HPDE6-E6E7 (cell line): Measurements from ENCODE around the gene NHLRC2.

Experiments
- DNase-seq: peaks from one replicate; pipeline ENCODE4 v3.0.0; 2011; ENCODE audit warnings: missing footprints; ENCODE audit errors: extremely low spot score

The NHLRC2 gene

DNA sequence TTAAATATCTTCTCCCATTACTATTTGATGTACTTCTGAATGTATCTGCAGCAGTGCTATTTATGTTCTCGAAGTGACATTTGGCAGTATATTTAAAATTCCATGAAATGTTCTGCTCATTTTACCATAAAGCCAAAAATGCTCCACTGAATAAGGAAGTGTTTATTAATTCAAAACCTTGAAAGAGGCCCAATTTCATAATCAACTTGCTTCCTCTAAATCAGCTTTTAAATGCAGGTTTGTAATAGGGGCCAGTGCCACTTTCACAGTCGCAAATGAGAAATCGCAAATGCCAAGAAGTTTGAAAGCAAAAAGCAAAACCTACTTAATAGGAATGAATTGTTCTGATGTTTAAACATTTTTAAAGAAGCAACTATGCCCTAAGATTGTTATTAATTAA lies 11.4 kb downstream of the NHLRC2 start:
- DNase-seq, result no peak

DNA sequence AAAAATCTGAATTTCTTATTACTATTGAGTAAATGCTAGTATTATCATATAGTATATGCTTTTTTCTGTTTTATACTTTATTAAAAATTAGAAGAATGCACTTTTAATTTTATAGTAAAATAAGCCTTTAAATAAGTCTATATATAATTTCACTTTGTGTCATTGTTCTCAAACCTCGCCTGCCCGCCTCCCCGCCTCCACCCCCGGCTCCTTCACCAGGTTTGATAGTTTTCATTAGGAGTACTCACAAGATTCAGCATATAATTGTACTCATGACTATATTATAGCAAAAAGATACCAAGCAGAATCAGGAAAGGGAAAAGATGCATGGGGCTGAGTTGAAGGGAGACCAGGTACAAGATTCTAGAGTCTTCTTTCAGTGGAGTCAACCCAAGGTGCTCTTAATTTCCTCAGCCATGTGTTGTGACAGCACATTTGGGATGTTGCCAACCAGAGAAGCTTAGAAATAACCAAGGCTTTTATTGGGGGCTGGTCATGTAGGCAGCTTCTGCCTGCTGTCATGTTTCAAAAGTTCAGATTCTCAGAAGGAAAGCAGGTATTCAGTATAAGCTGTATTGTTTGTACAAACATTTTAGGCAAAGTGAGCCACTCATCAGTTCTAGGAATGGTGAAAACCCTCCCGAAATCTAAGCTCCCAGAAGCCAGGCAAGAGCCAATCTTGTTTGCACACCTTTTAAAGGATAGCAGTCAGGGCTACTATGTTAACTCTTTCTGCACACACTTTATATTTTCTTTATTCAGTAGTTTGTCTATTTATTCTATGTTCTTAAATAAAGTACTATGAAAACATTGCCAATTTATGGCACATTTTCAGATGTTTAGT lies 12.3 kb downstream of the NHLRC2 start:
- no peak for DNase-seq

DNA sequence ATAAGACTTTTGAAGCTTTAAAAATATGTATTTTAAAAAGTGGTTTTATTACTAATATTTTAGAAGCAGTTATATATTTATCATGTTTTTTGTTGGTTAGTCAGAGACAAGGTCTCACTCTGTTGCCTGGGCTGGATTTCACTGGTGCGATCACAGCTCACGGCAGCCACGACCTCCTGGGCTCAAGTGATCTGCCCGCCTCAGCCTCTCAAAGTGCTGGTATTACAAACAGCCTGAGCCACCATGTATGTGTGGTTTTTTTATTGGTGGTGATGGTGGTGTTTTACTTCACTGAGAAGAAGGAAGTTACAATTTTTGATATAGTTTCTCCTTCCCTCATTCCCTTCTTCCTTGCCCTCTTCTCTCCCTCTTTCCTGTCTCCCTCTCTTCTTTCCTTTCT lies 13.4 kb downstream of the NHLRC2 start:
- no peak for DNase-seq

DNA sequence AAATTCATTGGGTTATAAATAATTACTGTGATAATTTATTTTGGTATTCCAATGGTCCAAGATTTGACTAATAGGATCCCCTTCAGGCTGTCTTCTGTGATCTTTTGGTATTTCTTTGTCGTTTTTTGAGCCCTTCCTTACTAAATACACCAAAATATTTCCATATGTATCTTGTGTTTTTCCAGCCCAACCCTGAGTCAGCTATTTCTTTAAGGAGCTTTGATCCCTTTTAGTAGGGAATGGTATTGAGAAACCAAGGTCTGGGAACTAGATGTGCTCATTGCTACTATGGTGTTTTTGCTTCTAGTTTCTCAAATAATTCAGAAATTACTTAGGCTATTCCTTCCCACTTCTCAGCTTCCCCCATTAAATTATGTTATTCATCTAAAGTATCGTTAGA lies 15.3 kb downstream of the NHLRC2 start:
- no peak for DNase-seq

DNA sequence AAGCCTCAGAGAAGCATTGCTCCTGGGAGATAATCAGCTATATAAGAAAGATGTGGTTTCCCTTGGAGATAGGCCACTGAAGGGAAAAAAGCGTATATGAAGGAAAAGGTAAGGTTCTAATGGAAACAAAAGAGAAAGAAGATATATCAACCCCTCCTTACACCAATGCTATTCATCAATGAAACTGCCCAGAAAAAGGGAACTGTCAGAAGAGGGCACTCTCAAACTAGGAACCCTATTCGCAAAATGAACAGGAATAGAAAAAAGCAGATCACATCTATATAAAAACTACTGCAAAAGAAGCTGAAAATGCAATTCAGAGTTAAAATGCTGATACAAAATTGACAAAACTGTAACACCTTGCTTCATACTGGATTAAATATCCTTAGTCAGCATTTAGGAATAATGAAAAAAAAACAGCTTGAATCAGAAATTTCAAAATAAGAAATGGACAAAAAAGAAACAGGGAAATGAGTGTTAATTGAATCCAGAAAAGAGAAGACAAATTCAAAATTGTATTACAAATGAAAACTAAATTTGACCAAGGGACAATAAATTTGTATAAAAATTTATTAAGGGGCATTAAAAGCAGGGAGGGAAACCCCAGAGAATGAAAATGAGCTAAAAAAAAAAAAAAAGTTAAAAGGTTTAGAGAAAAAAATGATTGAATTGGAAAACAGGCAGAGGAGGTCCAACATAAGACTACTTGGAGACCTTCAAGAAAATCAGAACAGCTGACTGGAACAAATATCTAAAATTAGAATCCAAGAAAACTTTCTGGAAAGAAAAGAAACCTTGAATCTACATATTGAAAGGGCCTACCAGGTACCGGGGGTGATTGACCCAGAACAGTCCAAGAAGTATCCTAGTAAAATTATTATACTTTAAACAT lies 17.9 kb downstream of the NHLRC2 start:
- no peak for DNase-seq

DNA sequence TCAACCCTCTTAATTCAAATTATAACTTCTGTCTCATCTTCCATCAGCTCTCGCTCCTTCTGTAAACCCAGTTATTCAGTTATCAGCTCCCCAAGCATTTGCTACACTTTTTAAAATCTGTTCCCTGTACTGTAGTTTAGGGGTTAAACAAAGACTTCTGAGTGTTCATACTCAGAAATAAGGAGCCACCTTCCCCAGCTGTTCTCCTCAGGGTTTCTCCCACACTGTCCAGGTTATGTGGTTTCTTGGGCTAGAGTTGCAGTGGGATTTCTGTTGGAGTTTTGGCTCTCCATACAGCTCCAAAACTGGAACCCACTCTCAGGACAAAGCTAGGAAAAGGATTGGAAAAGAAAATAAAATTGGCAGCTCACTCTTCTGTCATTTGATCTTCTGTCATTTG lies 20.8 kb downstream of the NHLRC2 start:
- DNase-seq, result no peak

DNA sequence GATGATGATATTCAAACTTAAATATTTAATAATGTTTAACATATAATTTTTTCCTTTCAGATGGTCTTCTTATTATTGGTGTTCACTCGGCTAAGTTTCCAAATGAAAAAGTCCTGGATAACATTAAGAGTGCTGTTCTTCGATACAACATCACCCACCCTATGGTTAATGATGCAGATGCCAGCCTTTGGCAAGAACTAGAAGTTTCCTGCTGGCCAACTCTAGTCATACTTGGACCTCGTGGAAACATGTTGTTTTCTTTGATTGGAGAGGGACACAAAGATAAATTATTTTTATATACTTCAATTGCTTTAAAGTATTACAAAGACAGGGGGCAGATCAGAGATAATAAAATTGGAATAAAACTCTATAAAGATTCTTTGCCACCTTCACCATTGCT lies 22.0 kb downstream of the NHLRC2 start:
- DNase-seq, result no peak

DNA sequence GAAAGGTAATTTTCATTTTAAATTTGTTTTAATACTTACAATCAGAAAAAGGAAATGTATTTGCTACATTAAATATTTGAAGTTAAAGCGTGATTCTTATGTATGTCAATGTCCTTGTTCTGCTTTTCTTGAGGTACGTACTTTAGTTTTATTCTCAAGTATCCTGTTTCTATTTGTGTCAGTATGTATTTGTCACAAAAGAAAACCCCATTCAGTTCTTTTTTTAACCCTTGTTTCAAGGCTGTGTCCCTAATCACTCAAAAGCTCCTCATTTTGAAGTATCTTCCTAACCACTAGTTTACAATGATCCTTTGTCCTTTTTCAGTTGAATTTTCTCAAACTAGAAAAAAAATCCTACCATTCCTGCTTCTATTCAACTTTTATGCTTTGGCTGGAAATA lies 25.2 kb downstream of the NHLRC2 start:
- DNase-seq, result no peak

DNA sequence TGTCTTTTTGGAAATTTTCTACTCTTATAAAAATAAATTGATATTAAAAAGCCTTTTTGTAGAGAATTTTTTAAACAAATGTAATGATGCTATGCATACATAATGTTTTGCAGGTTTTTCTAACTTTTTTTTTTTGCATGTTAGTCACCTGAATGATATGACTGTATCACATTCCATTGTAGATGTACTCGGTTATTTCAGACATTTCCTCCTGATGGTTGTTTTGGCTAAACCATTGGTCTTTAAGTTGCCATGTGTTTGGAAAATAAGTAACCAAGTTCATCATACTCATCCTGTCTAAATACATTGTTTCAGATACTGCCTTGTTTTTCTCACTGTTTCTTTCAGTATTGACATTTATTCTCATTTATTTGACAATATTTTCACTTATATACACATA lies 25.8 kb downstream of the NHLRC2 start:
- DNase-seq, result no peak

DNA sequence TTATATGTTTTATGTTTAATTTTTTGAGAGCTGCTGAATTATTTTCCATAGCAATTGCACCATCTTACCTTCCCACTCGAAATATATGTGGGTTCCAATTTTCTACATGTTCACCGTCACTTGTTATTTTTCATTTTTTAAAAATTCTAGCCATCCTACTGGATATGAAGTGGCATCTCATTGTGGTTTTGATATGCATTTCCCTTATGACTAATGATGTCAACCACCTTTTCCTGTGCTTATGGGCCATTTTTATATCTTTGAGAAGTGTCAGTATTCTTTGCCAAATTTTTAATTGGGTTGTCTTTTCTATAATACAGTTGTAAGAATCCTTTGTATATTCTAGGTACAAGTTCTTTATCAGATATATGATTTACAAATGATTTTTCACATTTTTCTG lies 27.8 kb downstream of the NHLRC2 start:
- DNase-seq, result no peak

DNA sequence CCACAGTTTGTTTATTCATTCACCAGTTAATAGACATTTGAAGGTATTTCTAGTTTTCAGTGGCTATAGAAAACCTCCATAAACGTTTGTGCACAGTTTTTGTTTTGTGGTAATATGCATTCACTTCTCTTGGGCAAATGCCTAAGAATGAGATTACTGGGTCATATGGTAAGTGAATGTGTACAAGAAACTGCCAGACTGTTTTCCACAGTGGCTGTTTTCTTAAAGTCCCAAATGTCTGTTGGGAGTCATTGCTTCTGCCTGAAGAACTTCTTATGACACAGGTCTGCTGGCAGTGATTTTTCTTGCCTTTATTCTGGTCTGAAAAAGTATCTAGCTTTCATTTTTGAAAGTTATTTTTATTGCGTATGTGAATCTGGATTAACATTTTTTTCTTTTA lies 35.5 kb downstream of the NHLRC2 start:
- no peak for DNase-seq

DNA sequence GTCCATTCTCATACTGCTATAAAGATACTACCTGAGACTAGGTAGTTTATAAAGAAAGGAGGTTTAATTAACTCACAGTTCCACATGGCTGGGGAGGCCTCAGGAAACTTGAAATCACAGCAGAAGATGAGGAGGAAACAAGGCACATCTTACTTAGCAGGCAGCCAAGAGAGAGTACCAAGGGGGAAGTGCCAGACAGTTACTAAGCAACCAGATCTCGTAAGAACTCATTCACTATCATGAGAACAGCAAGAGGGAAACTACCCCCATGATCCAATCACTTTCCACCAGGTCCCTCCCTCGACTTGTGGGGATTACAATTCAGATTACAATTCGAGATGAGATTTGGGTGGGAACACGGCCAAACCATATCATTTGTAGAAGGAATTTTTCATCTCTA lies 36.3 kb downstream of the NHLRC2 start:
- no peak for DNase-seq

DNA sequence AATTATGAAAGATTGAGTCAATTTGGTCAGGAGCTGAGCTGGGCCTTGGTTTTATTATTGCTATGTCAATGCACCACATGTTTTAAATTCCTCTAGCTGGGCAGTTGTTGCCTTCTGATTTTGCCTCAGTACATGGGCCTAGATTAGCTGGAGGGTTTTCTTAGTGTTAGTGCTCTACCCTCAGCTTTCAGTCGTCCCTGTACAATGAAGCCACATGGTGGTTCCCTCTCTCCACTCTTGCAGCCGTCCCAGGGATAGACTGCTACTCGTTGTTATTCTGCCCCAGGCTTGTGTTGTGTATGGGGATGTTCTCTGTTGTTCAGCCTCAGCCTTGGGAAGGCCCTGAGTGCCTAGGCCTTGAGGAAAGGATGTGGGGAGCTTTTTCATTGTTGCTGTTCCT lies 37.0 kb downstream of the NHLRC2 start:
- no peak for DNase-seq

DNA sequence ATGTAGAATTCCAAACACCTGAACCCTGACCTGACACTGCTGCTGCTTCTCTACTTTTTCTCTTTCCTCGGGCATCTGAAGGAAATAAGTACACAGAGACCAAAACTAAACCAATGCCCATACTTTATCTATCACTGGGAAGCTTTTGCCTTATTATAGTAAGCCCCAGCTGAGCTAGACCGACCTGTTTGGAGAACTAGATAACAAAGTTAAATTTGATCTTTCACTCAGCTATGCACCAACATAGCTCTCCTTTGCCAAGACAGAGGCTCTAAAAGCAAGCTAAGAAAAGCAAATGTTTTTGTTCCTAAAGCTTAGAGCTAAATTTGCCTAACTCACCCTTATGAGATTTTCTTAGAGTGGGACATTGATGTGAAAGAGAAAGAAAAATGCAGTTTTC lies 39.1 kb downstream of the NHLRC2 start:
- no peak for DNase-seq

DNA sequence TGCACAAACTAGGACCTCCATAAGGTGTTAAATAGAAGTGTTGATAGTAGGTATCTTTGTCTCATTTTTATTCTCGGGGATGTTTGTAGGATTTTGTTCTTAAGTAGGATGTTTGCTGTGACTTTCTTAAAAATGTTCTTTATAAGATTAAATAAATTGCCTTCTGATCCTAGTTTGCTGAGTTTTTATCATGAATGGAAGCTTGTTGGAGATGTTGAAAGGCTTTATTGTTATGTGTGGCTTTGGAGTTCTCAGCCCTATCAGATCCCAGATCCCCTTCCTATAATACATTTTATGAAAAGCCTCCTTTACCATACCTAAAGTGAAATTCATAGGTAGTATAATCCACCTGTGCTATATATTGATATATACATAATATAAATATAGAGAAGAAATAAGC lies 40.1 kb downstream of the NHLRC2 start:
- no peak for DNase-seq

DNA sequence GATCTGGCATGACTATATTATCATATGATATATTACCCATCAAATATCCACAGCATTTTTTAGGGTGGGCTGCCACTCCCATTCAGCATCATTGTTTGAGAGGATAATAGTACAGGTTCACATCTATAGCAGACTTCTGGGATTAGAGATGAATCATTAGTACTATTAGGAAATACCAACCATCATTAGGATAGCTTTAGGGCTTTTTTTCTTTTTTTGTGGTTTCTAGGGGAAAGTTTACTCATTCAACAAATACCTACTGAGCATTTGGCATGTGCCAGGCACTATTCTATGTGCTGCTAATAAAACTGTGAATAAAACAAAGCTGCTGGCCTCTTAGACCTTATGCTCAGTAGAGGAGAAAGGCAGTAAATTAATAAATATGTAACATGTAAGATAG lies 40.6 kb downstream of the NHLRC2 start:
- peak; percentile 37 for DNase-seq

DNA sequence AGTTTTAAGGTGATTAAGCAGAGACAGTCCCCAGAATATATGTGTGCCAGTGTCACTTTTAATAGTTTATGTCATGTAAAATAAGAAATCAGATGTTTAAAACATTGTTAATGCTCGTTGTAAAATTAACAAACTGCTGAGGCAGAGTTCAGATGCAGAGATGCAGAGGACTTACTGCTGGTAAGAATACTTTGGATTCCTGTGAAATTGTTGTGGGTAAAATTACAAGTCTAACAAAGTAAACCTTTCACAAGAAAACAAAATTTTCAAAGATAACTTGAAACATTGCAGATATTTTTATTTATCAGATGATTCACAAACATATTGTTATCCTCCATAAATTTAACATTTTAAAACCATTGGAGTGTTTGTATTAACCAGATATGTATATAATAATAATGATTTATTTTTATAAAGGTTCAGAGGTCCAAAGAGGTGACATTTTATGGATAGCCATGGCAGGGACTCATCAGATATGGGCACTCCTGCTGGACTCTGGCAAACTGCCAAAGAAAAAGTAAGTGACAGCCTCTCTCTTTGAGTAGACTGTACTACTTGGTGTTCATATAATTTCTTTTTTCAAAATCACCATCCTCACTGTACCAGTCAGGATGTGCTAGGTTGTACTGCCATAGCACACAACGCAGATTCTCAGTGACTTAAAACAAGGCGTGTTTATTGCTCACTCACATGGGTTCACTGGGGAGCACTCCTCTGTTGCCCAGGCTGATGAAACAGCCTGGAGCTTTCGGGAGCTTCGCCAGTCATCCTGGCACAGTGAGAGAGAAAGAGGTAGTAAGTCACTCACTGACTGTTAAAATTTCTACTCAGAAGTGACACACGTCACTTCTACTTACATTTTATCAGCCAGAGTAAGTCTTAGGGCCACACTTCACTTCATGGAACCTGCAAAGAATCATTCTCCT lies 43.5 kb downstream of the NHLRC2 start:
- no peak for DNase-seq

DNA sequence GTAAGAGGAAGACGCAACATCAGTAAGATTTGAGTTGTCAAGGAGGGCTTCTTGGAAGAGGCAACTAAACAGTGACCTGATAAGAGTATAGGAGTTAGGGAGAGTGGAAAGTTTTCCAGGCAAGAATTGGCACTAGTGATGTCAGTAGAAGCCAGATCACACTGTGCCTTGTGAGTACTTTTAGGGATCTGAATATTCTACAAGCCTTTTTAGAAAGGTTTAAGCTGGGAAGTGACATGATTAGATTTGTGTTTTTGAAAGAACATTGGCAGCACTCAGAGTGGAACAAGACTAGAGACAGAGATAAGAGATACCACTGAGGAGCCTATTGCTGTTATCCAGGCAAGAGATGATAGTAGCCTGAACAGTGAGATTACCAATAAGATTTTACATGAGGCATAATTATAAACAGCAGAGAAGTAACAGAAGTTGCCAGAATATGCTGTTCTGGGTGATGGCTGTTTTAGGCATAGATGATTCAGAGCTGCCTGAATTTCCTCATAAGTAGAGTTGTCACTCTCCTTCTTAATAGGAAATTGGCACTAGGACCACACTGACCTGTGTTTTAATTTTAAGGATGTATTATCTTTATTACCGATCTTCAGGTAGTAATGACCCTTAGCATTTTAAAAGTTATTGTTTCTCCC lies 45.6 kb downstream of the NHLRC2 start:
- no peak for DNase-seq

DNA sequence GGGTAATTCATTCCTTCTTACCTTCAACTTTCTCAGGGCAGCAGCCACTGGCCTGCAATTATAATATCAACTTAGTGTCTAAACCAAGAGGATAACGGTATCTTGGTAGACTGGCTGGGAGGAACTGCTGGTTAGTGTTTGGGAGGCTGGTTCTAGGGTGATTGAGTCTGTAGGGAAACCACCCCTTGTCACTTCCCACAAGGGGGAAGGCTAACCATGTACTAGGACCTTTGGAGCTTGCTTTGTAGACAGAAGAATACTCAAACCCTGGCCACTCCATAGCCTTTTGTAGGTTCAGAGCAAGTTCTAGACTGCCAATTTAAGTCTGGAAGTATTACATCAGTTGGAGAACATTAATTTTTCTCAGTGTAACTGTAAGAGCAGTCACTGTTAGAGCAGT lies 51.3 kb downstream of the NHLRC2 start:
- DNase-seq, result no peak

DNA sequence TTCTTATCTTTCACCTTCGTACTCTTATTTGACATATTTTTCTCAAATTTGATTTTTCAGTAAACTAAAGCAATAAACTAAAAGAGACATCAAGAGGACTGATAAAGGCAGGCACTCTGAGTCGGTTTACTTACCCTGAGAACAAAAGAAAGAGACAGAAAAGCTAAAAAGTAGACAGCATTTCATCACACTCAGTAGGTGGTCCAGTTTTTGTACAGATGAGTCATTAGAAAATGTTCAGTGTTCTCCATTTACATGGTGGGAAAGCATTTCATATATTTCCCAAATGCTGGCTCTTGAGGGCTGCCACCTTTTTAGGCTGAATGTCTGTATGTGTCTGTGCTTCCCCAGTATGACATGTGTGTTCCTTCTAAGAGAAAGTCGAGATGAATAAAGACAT lies 52.7 kb downstream of the NHLRC2 start:
- no peak for DNase-seq

DNA sequence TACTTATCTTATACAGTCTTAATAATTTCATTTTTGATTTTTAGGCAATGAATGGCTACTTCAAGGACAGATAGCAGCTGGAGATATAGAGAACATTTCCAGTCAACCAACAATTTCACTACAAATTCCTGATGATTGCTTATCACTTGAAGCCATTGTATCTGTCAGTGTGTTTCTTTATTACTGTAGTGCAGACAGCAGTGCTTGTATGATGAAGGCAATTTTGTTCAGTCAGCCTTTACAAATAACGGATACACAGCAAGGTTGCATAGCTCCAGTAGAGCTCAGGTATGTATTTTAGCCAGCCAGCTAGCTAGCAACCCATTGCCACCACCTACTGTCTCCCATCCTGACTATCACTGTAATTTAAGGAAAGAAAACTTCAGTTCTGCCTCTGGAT lies 53.8 kb downstream of the NHLRC2 start:
- DNase-seq, result no peak

DNA sequence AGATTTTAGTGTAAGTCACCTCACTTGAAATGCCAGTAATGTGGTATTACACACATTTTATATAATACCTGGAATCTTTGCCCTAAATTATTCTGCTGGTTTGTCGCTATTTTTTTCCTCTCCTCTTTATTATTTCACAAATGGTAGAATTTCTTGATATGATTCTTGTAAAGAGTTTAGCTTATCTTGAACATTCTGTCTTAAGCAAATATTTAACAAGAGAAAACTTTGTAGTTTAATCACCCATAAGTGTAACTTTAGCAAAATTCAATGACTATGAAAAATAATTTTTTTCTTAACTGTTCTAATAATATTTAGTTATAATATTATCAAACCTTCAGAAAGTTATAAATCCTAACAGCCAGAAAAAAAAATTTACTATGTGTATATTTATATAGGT lies 56.7 kb downstream of the NHLRC2 start:
- DNase-seq, result no peak
